Lower lobe of right lung (tissue), 2 donors: ENCODE data around the gene CCDC12. TPM values are rescaled to one million over a fixed set of nuclear protein-coding genes. Genes with fewer than 3 reads are reported as not detected.

Experiments used
- ATAC-seq, 2 donors: fragments of 200-7000 bp; cut with Tn5 transposase; one replicate each; pipeline ENCODE4 v1.9.1; 2020 to 2022; ENCODE audit warnings: mild to moderate bottlenecking in 2 of 2, moderate library complexity in 2 of 2
- DNase-seq: peaks from one replicate; pipeline ENCODE4 v3.0.0-alpha.2; 2020
- H3K27ac ChIP-seq: fragments of 200-600 bp; one replicate; pipeline ENCODE4 v1.8.0; 2022
- H3K27me3 ChIP-seq: fragments of 200-600 bp; one replicate; pipeline ENCODE4 v1.8.0; 2022; ENCODE audit warnings: low read depth
- H3K36me3 ChIP-seq: fragments of 200-600 bp; one replicate; pipeline ENCODE4 v1.8.0; 2022; ENCODE audit warnings: mild to moderate bottlenecking
- H3K4me1 ChIP-seq: fragments of 200-600 bp; one replicate; pipeline ENCODE4 v1.8.0; 2022
- H3K4me3 ChIP-seq: fragments of 200-600 bp; one replicate; pipeline ENCODE4 v1.8.0; 2022; ENCODE audit warnings: mild to moderate bottlenecking
- H3K9me3 ChIP-seq: fragments of 200-600 bp; one replicate; pipeline ENCODE4 v1.8.0; 2022
- CTCF ChIP-seq: fragments of 200-600 bp; IDR thresholded peaks from one replicate; pipeline ENCODE4 v1.8.0; 2022; ENCODE audit warnings: antibody characterized with exemption, mild to moderate bottlenecking
- intact Hi-C: fragments of 100-400 bp; cut with DNase I; formaldehyde crosslinking; loops from one replicate; pipeline ENCODE4 v1.11.0; 2022
- total RNA-seq: library from RNA; stranded (reverse); fragmentation: NEBNext Ultra II Directional; extraction: Animal tissue kit (Norgen Biotek cat#: 25700); gene quantifications from one replicate; pipeline ENCODE4 v1.2.1, GENCODE V29; 2021
- donor health status: DM: no; HTN: yes; CAD: no; lungs with severe emphysema.

The CCDC12 gene
- total RNA-seq, 1 donor from 2014 or later, result 42.9 TPM

- TF ChIP-seq CTCF, result peak; percentile 89
- ATAC-seq (peak; percentile 48 to 66), DNase-seq (peak; percentile 82)
- no peak overlapping the region for H3K27ac ChIP-seq
- H3K27me3 ChIP-seq, result peaks cover 28% of the 10 kb centered on the region
- peaks cover 30% of the 10 kb centered on the region for H3K4me1 ChIP-seq
- H3K4me3 ChIP-seq, result no peak overlapping the region
- intact Hi-C loops, result loop anchor here (10.0 kb wide), 1 partner anchor 190 kb away; the partner anchor contains the start of gene TMIE
- no peaks in the 10 kb centered on the region for H3K9me3 ChIP-seq
- H3K36me3 ChIP-seq, result no peaks in the 10 kb centered on the region
Observed at GRCh38 chr3:46895204-46895660, 81.3 kb downstream of the CCDC12 start.

GRCh38 chr3:46894256-46894655 is 82.3 kb downstream of the CCDC12 start:
- intact Hi-C loops, result loop anchor here (10.0 kb wide), 1 partner anchor 189 kb away; the partner anchor contains the start of gene TMIE
- Histone ChIP-seq H3K27me3 (peaks cover 22% of the 10 kb centered on the region), H3K27ac (no peak overlapping the region)

GRCh38 chr3:46893763-46894162 is 82.8 kb downstream of the CCDC12 start:
- H3K27ac ChIP-seq, result no peak overlapping the region
- no peak for ATAC-seq
- peaks cover 17% of the 10 kb centered on the region for H3K27me3 ChIP-seq
- H3K4me3 ChIP-seq, result no peak overlapping the region
- peak; percentile 35 for DNase-seq
- peaks cover 29% of the 10 kb centered on the region for H3K4me1 ChIP-seq
- TF ChIP-seq CTCF, result no peak
- H3K9me3 ChIP-seq, result no peaks in the 10 kb centered on the region
- intact Hi-C loops, result loop anchor here (10.0 kb wide), 1 partner anchor 189 kb away; the partner anchor contains the start of gene TMIE
- H3K36me3 ChIP-seq, result no peaks in the 10 kb centered on the region

More at GRCh38 chr3:46894256-46894655, 82.3 kb downstream of the CCDC12 start:
- Histone ChIP-seq H3K4me3 (no peak overlapping the region), H3K9me3 (no peaks in the 10 kb centered on the region), H3K36me3 (no peaks in the 10 kb centered on the region), H3K4me1 (peaks cover 33% of the 10 kb centered on the region)
- ATAC-seq (no peak), DNase-seq (peak; percentile 21)
- no peak for TF ChIP-seq CTCF

GRCh38 chr3:46893146-46893748 is 83.3 kb downstream of the CCDC12 start:
- Histone ChIP-seq H3K27me3 (peaks cover 12% of the 10 kb centered on the region), H3K4me3 (no peak overlapping the region), H3K9me3 (no peaks in the 10 kb centered on the region), H3K4me1 (peaks cover 25% of the 10 kb centered on the region), H3K36me3 (no peaks in the 10 kb centered on the region), H3K27ac (no peak overlapping the region)
- no peak for TF ChIP-seq CTCF
- ATAC-seq (no peak), DNase-seq (peak; percentile 37)
- intact Hi-C loops, result loop anchor here (10.0 kb wide), 1 partner anchor 188 kb away; the partner anchor contains the start of gene TMIE

GRCh38 chr3:46892285-46893145 is 84.0 kb downstream of the CCDC12 start:
- peaks cover 7% of the 10 kb centered on the region for H3K27me3 ChIP-seq
- H3K4me3 ChIP-seq, result peak overlapping the region; percentile 52
- H3K36me3 ChIP-seq, result no peaks in the 10 kb centered on the region
- ATAC-seq, result peak; percentile 86 to 91
- H3K9me3 ChIP-seq, result no peaks in the 10 kb centered on the region
- peak; percentile 85 for DNase-seq
- H3K4me1 ChIP-seq, result peaks cover 25% of the 10 kb centered on the region
- intact Hi-C loops, result loop anchor here (10.0 kb wide), 1 partner anchor 188 kb away; the partner anchor contains the start of gene TMIE
- TF ChIP-seq CTCF, result peak; percentile 20
- H3K27ac ChIP-seq, result no peak overlapping the region
